ENCODE data around the gene NSFL1C.

Gene NSFL1C

DNA sequence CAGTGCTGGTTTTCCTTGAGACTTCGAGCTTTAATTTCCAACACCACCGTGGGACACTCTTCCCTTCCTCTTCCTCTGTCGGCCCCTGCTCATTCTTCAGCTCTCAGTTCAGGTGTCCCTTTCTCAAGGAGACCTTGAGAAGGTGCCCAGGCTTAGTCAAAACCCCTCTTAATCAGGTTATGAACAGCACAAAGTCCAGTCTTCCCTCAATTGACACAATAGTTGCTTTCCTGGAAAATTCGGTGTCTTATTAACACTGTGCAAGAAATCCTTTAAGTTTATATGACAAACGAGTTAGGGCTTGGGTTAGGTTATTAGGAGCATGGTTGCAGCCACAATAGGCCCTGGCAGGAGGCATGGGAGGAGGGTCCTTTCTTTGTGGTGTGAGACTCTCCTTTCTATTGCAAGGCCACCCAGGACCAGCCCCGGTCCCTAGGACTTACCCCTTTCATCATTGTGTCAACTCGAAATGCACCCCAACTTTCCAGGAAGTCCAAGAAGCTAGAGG lies 1.5 kb upstream of the NSFL1C start:
- H3K27me3 ChIP-seq (ENCODE audit: insufficient read depth, poor library complexity, severe bottlenecking), result no peaks in the 10 kb centered on the region
- H3K9me3 ChIP-seq (ENCODE audit: severe bottlenecking), result no peaks in the 10 kb centered on the region
- peaks cover 22% of the 10 kb centered on the region for H3K36me3 ChIP-seq (ENCODE audit: low read depth)
- H3K27ac ChIP-seq (ENCODE audit: poor library complexity, severe bottlenecking), result no peak overlapping the region
- no peak for TF ChIP-seq CTCF (IDR thresholded peaks at IDR 0.05; ENCODE audit: poor library complexity, severe bottlenecking)
- H3K4me1 ChIP-seq (ENCODE audit: insufficient read depth, poor library complexity, severe bottlenecking), result peaks cover 13% of the 10 kb centered on the region
- no peak for DNase-seq (ENCODE audit: low spot score)
- ATAC-seq (ENCODE audit: low read depth), result no peak
- H3K4me3 ChIP-seq (ENCODE audit: severe bottlenecking), result no peak overlapping the region

DNA sequence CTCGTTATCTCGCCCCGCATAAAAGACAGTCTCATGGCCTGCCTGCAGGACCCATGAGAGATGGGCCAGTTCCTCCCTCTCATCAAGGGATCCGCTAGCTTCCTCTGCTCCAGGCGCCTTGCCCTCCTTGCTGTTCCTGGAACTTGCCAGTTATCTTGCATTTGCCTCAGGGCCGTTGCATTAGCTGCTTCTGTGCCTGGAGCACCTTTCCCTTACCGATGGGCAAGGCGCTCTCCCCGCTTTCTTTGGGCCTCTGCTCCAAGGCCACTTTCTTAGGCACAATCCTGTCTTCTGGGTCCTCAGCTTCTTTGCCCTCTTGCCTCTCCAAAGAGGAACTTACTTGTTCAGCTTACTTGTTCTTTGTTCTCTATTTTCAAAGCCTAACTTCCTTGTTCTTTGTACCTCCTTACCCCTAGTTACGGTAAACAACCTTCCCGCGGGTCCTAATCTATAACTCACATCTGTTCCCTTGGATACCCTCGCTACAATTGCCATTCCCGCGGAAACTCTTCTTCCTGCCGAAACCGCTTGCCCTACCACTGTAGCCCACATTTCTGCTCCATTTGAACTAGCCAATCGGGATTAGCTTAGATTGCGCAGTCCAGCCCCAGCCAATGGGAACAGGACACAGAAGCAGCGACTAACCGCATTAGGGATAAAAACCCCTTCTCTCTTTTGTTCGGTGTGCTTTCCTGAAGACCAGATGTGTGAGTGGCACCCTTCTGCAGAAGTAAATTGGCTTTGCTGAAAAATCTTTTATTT lies 887 bp upstream of the NSFL1C start:
- Histone ChIP-seq H3K27me3 (ENCODE audit: insufficient read depth, poor library complexity, severe bottlenecking) (no peaks in the 10 kb centered on the region), H3K9me3 (ENCODE audit: severe bottlenecking) (no peaks in the 10 kb centered on the region), H3K27ac (ENCODE audit: poor library complexity, severe bottlenecking) (no peak overlapping the region), H3K36me3 (ENCODE audit: low read depth) (peaks cover 28% of the 10 kb centered on the region), H3K4me1 (ENCODE audit: insufficient read depth, poor library complexity, severe bottlenecking) (peaks cover 13% of the 10 kb centered on the region), H3K4me3 (ENCODE audit: severe bottlenecking) (no peak overlapping the region)
- no peak for TF ChIP-seq CTCF (IDR thresholded peaks at IDR 0.05; ENCODE audit: poor library complexity, severe bottlenecking)
- DNase-seq (ENCODE audit: low spot score), result no peak
- ATAC-seq (ENCODE audit: low read depth), result no peak

DNA sequence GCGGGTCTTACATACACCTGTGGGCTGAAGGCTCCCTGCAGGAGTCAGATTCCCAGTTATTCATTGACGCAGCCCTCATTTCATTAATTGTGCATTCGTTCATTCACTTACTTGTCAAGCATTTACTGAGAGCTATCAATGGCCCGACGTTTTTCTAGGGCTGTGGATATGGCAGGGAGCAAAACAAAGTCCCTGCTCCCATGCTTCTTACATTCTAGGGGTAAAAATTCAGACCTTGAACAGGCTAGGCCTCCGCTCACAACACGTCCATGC lies 369 bp upstream of the NSFL1C start:
- no peak overlapping the region for H3K27ac ChIP-seq (ENCODE audit: poor library complexity, severe bottlenecking)
- H3K9me3 ChIP-seq (ENCODE audit: severe bottlenecking), result no peaks in the 10 kb centered on the region
- H3K4me3 ChIP-seq (ENCODE audit: severe bottlenecking), result no peak overlapping the region
- H3K4me1 ChIP-seq (ENCODE audit: insufficient read depth, poor library complexity, severe bottlenecking), result peaks cover 13% of the 10 kb centered on the region
- no peaks in the 10 kb centered on the region for H3K27me3 ChIP-seq (ENCODE audit: insufficient read depth, poor library complexity, severe bottlenecking)
- TF ChIP-seq CTCF (IDR thresholded peaks at IDR 0.05; ENCODE audit: poor library complexity, severe bottlenecking), result peak; percentile 80
- no peak for DNase-seq (ENCODE audit: low spot score)
- no peak for ATAC-seq (ENCODE audit: low read depth)
- peaks cover 28% of the 10 kb centered on the region for H3K36me3 ChIP-seq (ENCODE audit: low read depth)

- Histone ChIP-seq H3K27ac (ENCODE audit: poor library complexity, severe bottlenecking) (peak overlapping the region; percentile 50), H3K36me3 (ENCODE audit: low read depth) (peaks cover 42% of the 10 kb centered on the region), H3K4me3 (ENCODE audit: severe bottlenecking) (peak overlapping the region; percentile 95), H3K9me3 (ENCODE audit: severe bottlenecking) (no peaks in the 10 kb centered on the region), H3K4me1 (ENCODE audit: insufficient read depth, poor library complexity, severe bottlenecking) (peaks cover 12% of the 10 kb centered on the region), H3K27me3 (ENCODE audit: insufficient read depth, poor library complexity, severe bottlenecking) (no peaks in the 10 kb centered on the region)
- ATAC-seq (ENCODE audit: low read depth), result no peak
- no peak for DNase-seq (ENCODE audit: low spot score)
- no peak for TF ChIP-seq CTCF (IDR thresholded peaks at IDR 0.05; ENCODE audit: poor library complexity, severe bottlenecking)
Observed at GRCh38 chr20:1465470-1466210, 1.0 kb downstream of the NSFL1C start.
